Heart left ventricle (tissue), 13 donors: ENCODE data around the gene CST4.

Source experiments
- POLR2A ChIP-seq, 2 donors: fragments of 450-650 bp; IDR thresholded peaks; one replicate each; pipeline ENCODE4 v1.6.1; 2017; ENCODE audit warnings: antibody characterized with exemption in 2 of 2, mild to moderate bottlenecking in 2 of 2, moderate library complexity in 2 of 2
- TF ChIP-seq, protein P1 (sequence below), 12 donors: fragments of 200-600 bp; sonication (generic) in 4 of 12; IDR thresholded peaks; one replicate each; pipeline versions ENCODE4 v1.5.0 to v1.8.0; 2018 to 2022; ENCODE audit warnings: antibody characterized with exemption in 12 of 12, mild to moderate bottlenecking in 5 of 12
- donor health status: ischemic (EF 13 %, LVEDD 7.1; RV severe dilation, severe dysfunction).
- donor health status: DM: no; HTN: yes; CAD: no.
- donor health status: DM: no; HTN: no; CAD: no.
- donor health status: ischemic (EF 25% LVEDD 6.9; RV normal size, moderate dysfunction).
- donor health status: ischemic (EF 25% LVEDD 5.7; RV mildly dilated, moderate dysfunction).
- donor health status: ischemic (EF 35%, LVEDD 5.7; RV mildly dilated, moderate dysfunction).
- donor health status: nonischemic (EF 11% LVEDD 7.7; RV severe dilation, severe dysfunction).
- donor health status: DM: yes; HTN: yes; CAD: no.
- donor health status: PGD.
- donor health status: ischemic (EF 29% LVEDD 5.4; RV normal size, mild dysfunction).
- donor health status: nonischemic (EF 23%, LVEDD 6.1; RV moderate dilation, normal function).

DNA sequence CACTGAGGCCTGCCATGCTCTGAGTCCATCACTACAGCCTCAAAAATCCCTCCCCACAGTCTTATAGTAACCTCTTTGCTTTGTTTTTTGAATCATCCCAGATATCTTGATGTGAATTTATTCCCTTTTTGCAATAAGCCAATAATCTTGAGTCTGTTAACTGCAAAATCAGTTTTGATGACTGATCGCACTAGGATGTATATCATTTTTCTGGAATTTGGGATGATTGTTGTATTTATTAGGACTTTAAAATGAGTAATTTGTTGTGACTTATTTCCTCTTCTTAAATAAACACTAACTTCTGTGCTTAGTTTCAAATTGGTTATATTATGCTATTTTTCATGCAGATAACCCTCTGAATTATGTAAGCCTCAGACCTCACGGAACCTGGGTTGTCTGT is 5.6 kb downstream of the CST4 start:
- TF ChIP-seq, protein P1, sequence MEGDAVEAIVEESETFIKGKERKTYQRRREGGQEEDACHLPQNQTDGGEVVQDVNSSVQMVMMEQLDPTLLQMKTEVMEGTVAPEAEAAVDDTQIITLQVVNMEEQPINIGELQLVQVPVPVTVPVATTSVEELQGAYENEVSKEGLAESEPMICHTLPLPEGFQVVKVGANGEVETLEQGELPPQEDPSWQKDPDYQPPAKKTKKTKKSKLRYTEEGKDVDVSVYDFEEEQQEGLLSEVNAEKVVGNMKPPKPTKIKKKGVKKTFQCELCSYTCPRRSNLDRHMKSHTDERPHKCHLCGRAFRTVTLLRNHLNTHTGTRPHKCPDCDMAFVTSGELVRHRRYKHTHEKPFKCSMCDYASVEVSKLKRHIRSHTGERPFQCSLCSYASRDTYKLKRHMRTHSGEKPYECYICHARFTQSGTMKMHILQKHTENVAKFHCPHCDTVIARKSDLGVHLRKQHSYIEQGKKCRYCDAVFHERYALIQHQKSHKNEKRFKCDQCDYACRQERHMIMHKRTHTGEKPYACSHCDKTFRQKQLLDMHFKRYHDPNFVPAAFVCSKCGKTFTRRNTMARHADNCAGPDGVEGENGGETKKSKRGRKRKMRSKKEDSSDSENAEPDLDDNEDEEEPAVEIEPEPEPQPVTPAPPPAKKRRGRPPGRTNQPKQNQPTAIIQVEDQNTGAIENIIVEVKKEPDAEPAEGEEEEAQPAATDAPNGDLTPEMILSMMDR (IDR thresholded peaks at IDR 0.05) = no peak
- TF ChIP-seq POLR2A (IDR thresholded peaks at IDR 0.05) = no peak
